GM23248 (cell line): ENCODE measurements around the gene TYW1B.

ENCODE experiments used
- EZH2 ChIP-seq: fragments of 200-600 bp; sonication (generic); IDR thresholded peaks from 2 replicates; pipeline ENCODE4 v1.6.1; 2018; ENCODE audit warnings: antibody characterized with exemption, mild to moderate bottlenecking; ENCODE audit not compliant: insufficient read depth, poor library complexity, severe bottlenecking
- EZH2phosphoT487 ChIP-seq: fragments of 200-600 bp; sonication (generic); IDR thresholded peaks from 2 replicates; pipeline ENCODE4 v1.6.1; 2018; ENCODE audit warnings: antibody characterized with exemption, moderate library complexity, mild to moderate bottlenecking, low read depth; ENCODE audit not compliant: insufficient read depth

- no peak for TF ChIP-seq EZH2
- no peak for TF ChIP-seq EZH2phosphoT487
These were observed 289.1 kb downstream of the TYW1B start for GRCh38 chr7:72538856-72539255.
